A673 (cell line): ENCODE results near the gene ANKMY1. TPM values are rescaled to one million over a fixed set of nuclear protein-coding genes. Genes with fewer than 3 reads are reported as not detected.

Experiments
- BruUV-seq: library from RNA; stranded (reverse); fragments of 400-500 nt; replicated peaks from 2 replicates; lab custom pipeline; 2021; lab: Mats Ljungman, UMichigan
- CTCF ChIA-PET: fragments of 300-600 bp; sonication (Branson Sonifier 250); formaldehyde crosslinking; loops from one replicate; lab custom pipeline; 2022; ENCODE audit warnings: antibody characterized with exemption; lab: Charles Lee
- POLR2A ChIA-PET: fragments of 300-600 bp; sonication (Branson Sonifier 250); formaldehyde crosslinking; loops from one replicate; lab custom pipeline; 2022; ENCODE audit warnings: antibody characterized with exemption; ENCODE audit not compliant: low non-redundant PET; lab: Charles Lee
- DNase-seq: peaks from one replicate; pipeline ENCODE4 v3.0.0-alpha.2; 2015; ENCODE audit warnings: low spot score
- H3K27ac ChIP-seq: fragments of 200-600 bp; sonication (generic); 2 replicates; pipeline ENCODE4 v1.5.1; 2016; ENCODE audit warnings: mixed run types, low read depth, mild to moderate bottlenecking, mixed read lengths, antibody characterized with exemption, low read length; ENCODE audit not compliant: poor library complexity, severe bottlenecking
- H3K27me3 ChIP-seq: fragments of 200-600 bp; sonication (generic); replicated peaks from 2 replicates; pipeline ENCODE4 v1.6.1; 2017; ENCODE audit warnings: mixed run types, low read depth, mild to moderate bottlenecking, mixed read lengths, antibody characterized with exemption, low read length; ENCODE audit not compliant: insufficient read depth, poor library complexity
- H3K36me3 ChIP-seq: fragments of 200-600 bp; sonication (generic); 2 replicates; pipeline ENCODE4 v1.6.1; 2016; ENCODE audit warnings: mixed run types, mild to moderate bottlenecking, mixed read lengths, antibody characterized with exemption, low read length; ENCODE audit not compliant: insufficient read depth, poor library complexity, severe bottlenecking
- H3K4me1 ChIP-seq: fragments of 200-600 bp; sonication (generic); 2 replicates; pipeline ENCODE4 v1.6.1; 2017; ENCODE audit warnings: mixed run types, mild to moderate bottlenecking, mixed read lengths, antibody characterized with exemption, low read length; ENCODE audit not compliant: insufficient read depth, poor library complexity, severe bottlenecking
- H3K4me3 ChIP-seq: fragments of 200-600 bp; sonication (generic); 2 replicates; pipeline ENCODE4 v1.5.1; 2016; ENCODE audit warnings: low read depth, mixed run types, mild to moderate bottlenecking, mixed read lengths, low read length; ENCODE audit not compliant: poor library complexity, severe bottlenecking
- H3K9me3 ChIP-seq: fragments of 200-600 bp; sonication (generic); 2 replicates; pipeline ENCODE4 v1.6.1; 2016; ENCODE audit warnings: mixed run types, low read depth, mild to moderate bottlenecking, mixed read lengths, antibody characterized with exemption, low read length; ENCODE audit not compliant: poor library complexity, severe bottlenecking
- EZH2 ChIP-seq: fragments of 200-600 bp; sonication (generic); IDR thresholded peaks from 2 replicates; pipeline ENCODE4 v1.6.1; 2017; ENCODE audit warnings: borderline replicate concordance, low read depth, mild to moderate bottlenecking, mixed read lengths, antibody characterized with exemption, low read length; ENCODE audit not compliant: poor library complexity, severe bottlenecking
- intact Hi-C: fragments of 100-400 bp; cut with micrococcal nuclease; formaldehyde crosslinking; loops from one replicate; pipeline ENCODE4 v1.10.0; 2022; ENCODE audit not compliant: unreplicated experiment
- total RNA-seq: library from RNA; stranded (reverse); gene quantifications from 2 replicates; pipeline ENCODE4 v1.2.3, GENCODE V29; 2021
- TF ChIP-seq, protein P1 (sequence below): fragments of 300-800, 200-600 bp; sonication (generic); conservative IDR thresholded peaks from 2 replicates; pipeline ENCODE4 v1.5.1; 2017; ENCODE audit warnings: low read depth, mild to moderate bottlenecking, antibody characterized with exemption, low read length, moderate library complexity, mixed read lengths

ANKMY1 gene
- total RNA-seq, 1 experiment from 2014 or later: 21.8 TPM

DNA sequence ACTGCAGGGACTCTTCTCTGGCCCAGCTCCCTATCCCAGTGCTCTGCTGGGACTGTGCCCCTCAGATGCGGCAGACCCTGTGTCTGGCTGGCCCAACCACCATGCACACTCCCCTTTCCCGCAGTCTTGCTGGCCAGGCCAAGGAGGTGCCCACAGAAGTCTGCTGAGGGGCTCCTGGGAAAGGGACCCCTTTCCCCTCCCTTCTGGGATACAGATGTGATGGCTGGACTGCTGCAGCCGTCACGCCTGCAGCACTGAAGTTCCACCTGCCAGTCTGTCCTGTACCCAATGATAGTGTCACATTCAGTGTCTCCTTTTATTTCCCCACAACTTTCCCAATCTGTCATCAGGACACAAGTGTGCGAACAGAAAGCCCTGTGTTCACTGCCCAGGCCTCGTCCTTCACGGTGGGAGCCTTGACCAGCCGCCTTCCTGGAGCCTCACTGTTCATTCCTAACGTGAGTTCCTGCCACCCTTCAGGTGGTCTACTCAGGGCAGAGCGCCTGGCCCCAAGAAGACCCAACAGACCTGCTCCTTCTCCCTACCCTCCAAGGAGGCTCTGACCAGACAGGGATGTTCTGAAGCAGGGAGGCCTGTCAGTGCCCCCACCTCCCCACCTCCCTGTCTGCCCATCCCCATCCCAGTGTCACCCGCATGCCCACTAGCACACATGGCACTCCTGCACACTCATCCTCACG lies 47.1 kb downstream of the ANKMY1 start:
- TF ChIP-seq, protein P1, sequence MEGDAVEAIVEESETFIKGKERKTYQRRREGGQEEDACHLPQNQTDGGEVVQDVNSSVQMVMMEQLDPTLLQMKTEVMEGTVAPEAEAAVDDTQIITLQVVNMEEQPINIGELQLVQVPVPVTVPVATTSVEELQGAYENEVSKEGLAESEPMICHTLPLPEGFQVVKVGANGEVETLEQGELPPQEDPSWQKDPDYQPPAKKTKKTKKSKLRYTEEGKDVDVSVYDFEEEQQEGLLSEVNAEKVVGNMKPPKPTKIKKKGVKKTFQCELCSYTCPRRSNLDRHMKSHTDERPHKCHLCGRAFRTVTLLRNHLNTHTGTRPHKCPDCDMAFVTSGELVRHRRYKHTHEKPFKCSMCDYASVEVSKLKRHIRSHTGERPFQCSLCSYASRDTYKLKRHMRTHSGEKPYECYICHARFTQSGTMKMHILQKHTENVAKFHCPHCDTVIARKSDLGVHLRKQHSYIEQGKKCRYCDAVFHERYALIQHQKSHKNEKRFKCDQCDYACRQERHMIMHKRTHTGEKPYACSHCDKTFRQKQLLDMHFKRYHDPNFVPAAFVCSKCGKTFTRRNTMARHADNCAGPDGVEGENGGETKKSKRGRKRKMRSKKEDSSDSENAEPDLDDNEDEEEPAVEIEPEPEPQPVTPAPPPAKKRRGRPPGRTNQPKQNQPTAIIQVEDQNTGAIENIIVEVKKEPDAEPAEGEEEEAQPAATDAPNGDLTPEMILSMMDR: no peak
- no peak for TF ChIP-seq EZH2
- CTCF ChIA-PET: no interaction called here
- Histone ChIP-seq H3K27ac (no peak overlapping the region), H3K4me1 (no peaks in the 10 kb centered on the region), H3K9me3 (no peaks in the 10 kb centered on the region), H3K36me3 (no peaks in the 10 kb centered on the region), H3K4me3 (no peak overlapping the region), H3K27me3 (no peaks in the 10 kb centered on the region)
- POLR2A ChIA-PET: no interaction called here
- intact Hi-C loops: no loop called here
- BruUV-seq: no TSS peak
- no peak for DNase-seq

DNA sequence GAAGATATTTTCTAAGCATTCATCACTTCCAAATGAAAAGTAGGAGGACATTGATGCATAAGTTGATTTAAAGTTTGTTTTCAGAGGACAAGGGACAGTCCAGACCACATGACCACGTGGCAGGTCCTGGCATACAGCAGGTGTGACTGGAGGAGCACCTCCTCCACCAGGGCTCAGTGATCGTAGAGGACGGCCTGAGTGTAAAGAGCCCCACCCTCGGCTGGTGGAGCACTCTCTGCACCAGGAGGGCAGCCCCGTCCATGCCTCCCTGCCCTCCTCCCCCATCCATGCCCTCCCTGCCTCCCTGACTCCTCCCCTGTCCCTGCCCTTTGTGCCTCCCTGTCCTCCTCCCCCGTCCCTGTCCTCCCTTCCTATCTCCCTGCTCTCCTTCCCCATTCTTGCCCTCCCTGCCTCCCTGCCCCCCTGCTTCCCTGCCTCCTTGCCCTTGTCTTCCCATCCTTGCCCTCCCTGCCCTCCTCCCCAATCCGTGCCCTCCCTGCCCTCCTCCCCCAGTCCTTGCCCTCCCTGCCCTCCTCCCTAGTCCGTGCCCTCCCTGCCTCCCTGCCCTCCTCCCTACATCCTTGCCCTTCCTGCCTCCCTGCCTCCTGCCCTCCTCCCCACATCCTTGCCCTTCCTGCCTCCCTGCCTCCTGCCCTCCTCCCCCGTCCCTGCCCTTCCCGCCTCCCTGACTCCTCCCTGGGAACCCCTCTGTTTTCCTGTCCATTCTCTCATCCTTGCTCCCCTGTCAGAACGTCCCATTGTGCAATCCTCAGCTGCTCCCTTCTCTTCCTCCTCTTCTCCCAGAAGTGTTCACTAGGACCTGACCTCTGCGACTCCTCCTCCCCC lies 47.9 kb downstream of the ANKMY1 start:
- BruUV-seq: no TSS peak
- no peaks in the 10 kb centered on the region for H3K9me3 ChIP-seq
- intact Hi-C loops: no loop called here
- TF ChIP-seq, protein P1: no peak
- no peak for TF ChIP-seq EZH2
- no peaks in the 10 kb centered on the region for H3K27me3 ChIP-seq
- H3K4me3 ChIP-seq: no peak overlapping the region
- no peaks in the 10 kb centered on the region for H3K36me3 ChIP-seq
- H3K4me1 ChIP-seq: no peaks in the 10 kb centered on the region
- CTCF ChIA-PET: no interaction called here
- POLR2A ChIA-PET: no interaction called here
- no peak overlapping the region for H3K27ac ChIP-seq
- no peak for DNase-seq

DNA sequence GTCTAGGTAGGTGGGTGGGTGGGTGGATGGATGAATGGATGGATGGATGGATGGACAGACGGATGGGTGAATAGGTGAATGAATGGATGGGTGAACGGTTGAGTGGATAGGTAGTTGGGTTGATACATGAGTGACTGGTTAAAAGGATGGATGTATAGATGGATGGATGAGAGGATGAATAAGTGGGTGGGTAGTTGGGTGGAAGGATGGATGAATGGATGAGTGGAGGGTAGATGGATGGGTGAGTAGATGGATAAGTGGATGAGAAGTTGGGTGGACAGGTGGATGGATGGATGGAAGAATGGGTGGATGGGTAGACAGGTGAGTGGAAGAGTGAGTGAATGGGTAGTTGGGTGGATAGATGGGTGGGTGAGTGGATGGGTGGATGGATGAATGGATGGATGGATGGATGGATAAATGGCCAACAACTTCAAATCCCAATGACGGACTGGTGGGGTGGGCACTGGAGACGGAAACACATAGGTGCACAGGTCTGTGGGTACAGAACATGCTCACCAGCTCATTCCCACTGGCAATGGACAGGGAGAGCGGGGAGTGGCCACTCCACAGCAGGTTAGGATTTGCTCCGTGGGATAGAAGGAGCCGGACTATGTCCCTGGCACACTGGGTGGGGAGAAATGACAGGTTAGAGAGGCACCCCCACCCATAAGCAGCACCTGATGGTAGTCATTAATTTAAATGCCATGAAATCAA lies 48.8 kb downstream of the ANKMY1 start:
- Histone ChIP-seq H3K36me3 (no peaks in the 10 kb centered on the region), H3K9me3 (no peaks in the 10 kb centered on the region), H3K27ac (no peak overlapping the region), H3K27me3 (no peaks in the 10 kb centered on the region), H3K4me3 (no peak overlapping the region), H3K4me1 (no peaks in the 10 kb centered on the region)
- ChIA-PET CTCF (no interaction called here), POLR2A (no interaction called here)
- intact Hi-C loops: no loop called here
- BruUV-seq: no TSS peak
- DNase-seq: no peak
- no peak for TF ChIP-seq EZH2
